Limb (tissue), 2 donors: ENCODE measurements around the gene NCAPD2.
"Not testable (repeated sequence)": the region's sequence is repeated elsewhere in the genome, so short reads cannot be mapped to it uniquely, and the experiment has no call there.

Experiments used
- DNase-seq, 2 donors: peaks; one replicate each; pipeline ENCODE4 v3.0.0-alpha.2; 2016; ENCODE audit errors: extremely low spot score in 2 of 2

Gene NCAPD2

DNA sequence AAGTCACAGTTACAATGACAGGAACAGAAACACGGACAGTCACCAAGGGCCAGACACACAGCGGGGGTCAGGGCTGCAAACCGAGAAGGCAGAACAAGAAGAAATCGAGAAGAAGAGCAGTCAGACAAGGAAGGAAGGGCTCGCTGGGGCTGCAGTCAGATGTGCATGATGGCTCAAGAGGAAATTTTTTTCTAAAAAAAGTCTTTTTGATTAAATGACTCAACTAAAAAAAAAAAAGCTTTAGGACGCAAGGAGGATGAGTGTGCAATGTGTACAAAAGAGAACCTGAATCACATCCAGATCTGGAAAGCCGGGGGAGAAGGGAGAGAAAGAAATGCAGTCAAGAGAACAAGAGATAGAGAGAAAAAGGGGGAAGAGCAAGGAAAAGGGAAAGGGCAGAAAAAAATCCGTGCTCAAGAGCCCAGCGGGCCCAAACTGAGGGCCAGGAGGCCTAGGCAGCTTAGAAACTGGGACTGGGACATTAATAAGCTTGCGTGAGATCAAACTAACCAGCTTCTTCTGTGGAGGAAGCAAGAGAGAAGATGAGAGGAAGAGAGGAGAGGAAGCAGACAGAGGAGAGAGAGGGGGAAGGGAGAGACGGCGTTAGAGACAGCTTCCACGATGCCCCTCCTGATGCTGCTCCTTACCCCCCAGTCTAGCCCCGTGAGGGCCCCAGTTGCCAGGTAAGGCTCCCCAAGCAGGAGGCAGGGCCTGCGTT, 55.2 kb downstream of the NCAPD2 start:
- DNase-seq = no peak

DNA sequence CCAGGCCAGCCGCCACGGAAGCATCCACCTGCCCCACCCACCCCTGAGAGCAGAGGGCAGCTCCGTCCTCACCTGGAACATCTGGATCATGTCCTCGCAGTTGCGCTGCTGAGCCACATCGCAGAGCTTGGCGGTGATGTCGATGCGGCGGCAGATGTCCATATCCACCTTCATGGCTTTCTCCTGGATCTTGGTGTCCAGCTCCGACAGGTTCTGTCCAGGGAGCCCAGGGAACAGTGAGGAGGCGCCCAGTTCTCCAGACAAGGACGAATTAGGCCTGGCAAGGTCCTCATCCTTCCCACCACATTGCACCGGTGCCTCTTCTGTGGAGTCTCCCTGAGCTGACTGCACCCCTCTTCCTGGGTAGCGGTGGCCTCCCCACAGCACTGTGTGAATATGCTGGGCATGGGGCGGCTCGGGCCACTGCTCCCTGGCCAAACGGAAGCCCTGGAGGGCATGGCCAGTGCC, 55.8 kb downstream of the NCAPD2 start:
- DNase-seq = no peak

DNA sequence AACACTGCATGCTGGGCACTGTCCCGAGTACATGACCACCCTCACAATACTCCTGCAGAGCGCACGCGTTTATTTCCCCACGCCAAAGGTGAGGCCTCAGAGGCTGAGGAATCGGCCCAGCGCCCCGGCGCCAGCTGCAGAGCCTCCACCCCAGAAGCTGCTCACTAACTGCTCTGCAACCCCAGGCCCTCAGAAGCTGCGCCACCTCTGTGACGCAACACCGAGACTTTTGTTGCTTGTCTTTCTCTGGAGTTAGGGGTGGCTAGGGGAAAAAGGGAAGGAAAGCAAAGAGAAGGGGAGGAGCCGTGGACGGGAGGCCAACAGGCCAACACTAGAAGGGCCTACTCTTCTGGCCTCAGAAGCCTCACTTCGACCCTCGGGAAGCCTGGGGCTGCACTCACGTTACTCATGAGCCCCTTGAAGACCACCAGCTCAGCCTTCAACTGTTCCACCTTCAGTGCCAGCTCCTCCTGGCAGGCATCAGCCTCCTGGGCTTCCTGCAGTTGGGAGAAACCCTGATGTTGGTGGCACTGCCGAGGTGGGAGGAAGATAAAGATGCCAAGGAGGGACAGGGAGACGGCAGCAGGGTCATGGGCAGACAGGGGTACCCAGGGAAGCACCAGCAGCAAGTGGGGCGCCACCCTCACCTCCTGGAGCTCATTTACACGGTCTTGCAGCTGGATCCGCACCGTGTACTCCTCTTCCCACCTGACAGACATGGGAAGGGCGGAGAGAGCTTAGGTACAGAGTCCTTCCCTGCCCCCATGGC, 56.6 kb downstream of the NCAPD2 start:
- no peak for DNase-seq

DNA sequence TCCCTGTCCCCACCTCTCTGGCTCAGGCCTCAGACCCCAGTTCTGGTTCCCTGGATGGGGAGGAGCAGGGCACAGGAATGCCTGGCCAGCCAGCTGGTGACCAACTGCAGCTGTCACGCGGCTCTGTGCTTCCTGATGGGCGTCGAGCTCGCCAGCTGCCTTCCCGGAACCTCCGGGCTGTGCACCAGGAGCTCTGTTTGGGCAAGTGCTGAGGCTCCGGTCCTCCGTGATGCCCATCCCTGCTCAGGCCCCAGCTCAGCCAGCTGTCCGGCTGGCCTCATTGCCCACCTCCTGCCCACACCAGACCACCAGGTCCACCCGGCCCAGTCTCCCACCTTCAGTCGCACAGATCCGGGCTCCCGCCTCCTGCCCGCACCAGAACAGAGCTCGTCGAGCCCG, 57.2 kb downstream of the NCAPD2 start:
- DNase-seq = peak; percentile 51 to 60

DNA sequence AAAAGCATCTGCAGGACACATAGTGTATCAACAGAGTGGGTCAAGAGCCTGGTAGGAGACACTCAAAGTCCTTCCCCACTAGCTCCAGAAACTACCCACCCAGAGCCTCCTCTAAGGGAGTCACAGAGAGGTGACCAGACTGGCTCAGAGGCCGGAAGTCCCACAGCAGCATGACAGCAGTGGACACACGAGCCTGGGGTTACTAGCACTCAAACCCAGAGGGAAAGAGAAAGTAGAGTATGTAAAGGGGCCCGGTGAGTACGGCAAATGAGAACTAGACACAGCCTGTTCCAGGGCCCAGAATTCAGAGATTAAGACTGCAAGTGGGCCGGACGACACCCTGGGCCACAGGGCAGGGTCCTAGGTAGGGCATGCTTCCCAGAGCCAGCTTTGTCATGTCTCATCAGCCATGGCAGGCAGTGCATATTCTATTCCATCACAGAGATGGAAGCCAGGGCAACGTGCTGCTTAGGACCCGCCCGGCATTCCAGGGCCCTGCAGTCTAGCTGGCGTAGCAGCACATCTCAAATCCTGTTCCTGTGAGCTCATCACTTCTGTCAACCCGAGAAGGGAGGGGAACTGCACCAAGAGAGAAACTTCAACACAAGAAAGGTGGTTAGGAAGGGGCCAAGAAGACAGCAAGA, 57.7 kb downstream of the NCAPD2 start:
- peak in 1 of 2 donors; percentile 6 for DNase-seq

DNA sequence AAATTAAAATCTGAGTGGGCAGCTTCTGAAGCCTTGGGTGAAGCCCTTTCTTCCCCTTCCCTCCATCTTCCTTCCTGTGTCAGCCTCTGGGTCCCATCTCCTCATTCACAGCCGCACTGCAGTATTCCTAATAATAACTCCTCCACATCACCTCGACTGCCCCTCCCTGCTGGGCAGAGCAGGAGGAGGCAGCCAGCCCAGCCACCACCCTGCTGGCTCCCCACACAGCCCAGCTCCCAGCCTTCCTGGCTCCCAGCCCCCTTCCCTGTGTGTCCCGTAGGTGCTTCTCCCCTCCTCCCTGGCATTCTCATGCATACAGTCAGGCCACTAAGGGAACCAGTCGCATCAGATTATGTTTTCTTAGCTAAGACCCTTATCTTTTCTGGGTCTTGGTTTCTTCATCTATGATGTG, 58.2 kb downstream of the NCAPD2 start:
- DNase-seq = no peak

DNA sequence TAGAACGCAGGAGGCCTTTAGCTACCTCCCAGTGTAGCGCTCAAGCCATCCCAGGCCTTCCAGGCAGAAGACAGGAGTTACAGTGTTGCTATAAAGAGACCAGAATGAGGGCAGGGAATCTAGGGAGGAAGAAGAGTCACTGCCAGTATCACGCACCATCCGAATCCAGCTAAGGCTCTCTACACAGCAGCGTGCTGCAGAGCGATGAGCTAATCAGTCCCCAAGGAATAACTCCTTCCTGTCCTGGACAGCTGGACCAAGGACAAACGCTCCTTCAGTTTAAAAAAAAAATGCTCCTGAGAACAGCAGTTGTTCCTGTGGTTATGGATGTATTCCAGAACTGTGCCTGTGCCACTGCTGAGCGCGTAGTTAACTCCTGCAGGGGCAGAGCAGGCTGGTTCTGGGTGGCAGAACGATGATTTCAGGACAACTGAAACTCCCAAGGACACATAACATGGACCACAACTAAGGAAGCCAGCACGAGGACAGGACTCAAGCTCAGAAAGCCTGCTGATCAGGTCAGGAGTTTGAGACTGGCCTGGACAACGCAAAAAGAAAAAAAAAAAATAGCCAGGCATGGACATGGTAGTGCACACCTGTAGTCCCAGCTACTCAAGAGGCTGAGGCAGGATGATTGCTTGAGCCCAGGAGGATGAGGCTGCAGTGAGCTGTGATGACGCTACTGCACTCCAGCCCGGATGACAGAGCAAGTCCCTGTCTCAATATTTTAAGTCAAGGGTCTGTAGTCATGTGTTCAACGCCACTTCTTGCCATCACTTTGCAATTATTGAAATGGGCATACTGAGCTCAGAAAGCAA, 59.4 kb downstream of the NCAPD2 start:
- DNase-seq = peak in 1 of 2 donors; percentile 65

DNA sequence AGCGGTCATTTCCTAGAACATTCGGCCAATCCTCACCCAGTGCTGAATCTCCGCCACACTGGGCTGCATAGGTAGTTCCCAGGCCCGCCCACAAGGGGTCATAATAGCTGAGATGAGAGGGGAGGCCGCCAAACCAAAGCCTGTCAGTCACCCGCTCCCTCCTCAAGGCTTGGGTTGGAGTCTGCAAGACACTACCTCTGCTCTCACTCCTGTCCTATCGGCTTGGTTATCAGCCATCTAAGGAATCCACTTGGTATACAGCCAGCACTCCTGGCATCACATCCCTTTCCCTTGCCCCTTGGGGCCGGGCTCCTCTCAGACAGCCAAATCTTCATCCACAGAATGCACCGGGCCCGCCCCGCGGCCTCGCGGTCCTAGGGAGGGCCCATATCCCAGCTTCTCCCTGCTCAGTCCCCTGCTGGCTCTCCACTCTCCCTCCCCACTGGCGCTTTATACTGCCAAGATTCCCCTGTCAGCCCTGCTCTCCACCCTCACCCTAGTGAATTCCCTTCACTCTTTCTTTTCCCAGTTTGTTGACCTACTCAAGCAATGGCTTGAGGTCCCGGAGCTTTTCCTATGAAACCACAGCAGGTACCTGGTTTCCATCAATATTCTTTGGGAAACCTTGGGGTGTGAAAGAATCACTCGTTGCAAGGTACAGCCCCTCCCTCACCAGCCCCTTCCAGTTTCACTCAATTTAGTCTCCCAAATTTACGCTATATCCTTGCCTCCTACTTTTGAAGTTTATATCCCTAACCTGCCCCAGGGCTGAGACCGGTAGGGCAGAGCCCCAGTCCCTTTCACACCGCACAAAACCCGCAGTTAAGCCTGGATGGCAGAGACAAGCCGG, 60.5 kb downstream of the NCAPD2 start:
- DNase-seq = peak in 1 of 2 donors; percentile 85

DNA sequence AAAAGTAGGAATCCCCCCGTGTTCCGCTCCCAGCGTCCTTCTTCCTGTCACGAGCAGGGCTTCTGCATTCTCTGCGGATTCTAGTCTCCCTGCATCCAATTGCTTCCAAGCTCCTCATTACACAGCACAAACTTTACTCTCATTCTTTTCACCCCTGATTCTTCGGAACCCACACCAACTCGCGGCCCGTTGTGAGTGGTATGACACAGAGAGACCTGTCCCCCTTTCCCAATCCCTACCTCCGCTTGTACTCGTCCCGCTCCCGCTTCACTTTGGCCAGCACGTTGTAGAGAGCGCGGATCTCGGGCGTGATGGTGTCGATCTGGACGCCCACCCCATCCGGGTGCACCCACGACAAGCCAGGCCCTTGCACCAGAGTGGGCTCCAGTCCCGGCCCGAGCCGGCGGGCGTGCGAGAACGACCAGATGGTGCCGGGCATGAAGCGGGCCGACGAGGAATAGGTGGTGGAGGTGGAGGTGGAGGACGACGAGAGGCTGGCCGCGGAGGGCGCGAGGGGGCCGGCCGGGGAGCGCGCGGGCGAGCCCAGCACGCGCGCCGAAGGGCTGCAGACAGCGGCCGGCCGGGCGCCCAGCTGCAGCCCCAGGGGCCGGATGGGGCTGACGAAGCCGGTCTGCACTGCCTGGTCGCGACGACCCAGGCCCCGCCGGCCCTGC, 61.3 kb downstream of the NCAPD2 start:
- DNase-seq = no peak

DNA sequence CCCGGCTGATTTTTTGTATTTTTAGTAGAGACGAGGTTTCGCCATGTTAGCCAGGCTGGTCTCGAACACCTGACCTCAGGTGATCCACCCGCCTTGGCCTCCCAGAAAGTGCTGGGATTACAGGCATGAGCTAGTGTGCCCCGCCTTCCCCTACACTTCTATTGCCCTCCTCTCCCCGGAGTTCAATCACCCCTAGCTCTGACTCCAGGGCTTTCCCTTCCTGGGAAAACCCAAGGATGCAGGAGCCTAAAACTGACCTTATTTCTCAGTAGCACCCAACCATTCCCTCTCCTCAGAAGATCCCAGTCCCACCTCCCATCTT, 62.6 kb downstream of the NCAPD2 start:
- DNase-seq = not testable (repeated sequence)

DNA sequence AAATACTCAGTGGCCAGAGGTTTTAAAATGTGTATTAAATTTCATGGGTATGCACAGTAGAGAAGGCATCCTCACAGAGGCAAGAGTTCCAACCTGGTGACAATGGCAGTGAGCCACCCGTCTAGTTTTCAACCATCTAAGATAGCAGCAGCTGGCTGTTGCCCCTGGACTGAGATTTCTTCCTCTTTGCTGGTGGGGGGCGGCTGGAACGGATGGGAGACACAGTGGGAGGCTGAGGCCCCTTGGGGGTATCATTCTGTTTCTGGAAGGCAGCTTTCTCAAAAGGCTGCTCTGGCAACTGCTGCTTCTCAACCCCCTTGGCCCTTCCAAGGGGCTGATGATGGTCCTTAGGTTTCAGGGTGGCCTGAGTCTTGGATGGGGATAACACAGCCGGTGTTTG, 63.0 kb downstream of the NCAPD2 start:
- DNase-seq = no peak

DNA sequence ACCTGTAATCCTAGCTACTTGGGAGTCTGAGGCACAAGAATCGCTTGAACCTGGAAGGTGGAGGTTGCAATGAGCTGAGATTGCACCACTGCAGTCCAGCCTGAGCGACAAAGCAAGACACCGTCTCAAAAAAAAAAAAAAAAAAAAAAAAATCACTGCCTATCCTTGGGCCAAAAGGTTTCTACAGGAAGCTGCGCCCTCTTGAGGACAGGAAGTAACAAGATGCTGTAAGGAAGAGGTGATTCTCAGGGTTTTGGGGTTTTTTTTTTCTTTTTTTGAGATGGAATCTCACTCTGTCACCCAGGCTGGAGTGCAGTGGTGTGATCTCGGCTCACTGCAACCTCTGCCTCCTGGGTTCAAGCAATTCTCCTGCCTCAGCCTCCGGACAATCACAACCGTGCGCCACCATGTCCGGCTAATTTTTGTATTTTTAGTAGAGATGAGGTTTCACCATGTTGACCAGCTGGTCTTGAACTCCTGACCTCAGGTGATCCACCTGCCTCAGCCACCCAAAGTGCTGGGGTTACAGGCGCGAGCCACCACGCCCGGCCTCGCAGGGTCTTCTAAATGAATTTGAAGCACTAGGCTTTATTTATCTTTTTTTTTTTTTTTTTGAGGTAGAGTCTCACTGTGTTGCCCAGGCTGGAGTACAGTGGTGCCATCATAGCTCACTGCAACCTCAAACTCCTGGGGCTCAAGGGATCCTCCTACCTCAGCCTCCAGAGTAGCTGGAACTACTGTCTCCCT, 64.3 kb downstream of the NCAPD2 start:
- DNase-seq = not testable (repeated sequence)

DNA sequence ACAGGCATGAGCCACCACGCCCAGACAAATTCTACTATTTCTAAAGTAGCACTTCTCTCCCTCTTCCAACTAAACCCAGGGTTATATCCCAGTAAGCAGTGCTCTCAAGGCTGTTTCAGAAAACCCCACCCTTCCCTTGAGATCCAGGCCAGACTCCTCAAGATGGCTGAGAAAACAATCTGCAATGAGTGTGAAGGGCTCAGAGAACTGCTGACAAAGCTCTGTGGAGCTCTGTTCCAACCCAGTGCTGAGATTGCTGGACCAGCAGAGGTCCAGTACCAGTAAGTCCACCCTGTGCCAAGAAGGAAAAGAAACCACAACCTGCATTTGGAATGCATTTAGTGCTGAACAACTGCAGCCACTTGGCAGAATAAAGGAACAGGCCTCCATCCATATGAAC, 65.6 kb downstream of the NCAPD2 start:
- no peak for DNase-seq

DNA sequence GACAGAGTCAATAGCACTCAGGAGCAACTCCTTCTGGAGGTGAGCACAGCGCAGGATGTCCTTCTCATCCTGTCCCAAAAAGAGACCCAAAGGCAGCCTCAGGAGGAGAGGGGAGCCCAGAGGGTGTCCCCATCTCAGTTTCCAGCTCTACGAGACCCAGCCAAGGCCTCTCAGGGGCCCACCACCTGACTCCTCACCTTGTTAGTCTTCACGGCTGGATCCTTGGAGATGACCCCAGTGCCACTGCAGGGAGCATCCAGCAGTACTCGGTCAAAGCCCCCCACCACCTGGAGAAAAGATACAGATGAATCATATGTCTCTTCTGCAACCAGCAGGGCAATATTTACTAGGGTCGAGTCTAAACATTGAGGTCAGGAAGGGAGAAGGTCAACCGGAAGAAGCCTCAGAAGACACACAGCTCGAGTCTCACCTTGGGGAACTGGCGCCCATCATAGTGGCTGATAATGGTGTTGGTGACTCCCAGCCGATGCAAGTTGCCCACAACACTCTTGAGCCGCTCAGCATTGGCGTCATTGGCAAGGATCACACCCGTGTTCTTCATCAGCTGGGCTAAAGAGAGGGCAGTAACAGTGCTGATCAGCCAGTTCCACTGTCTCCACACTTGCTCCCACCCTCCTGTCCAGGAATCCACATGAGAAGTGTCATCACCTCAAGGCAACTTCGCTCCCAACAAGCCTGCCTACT, 66.8 kb downstream of the NCAPD2 start:
- DNase-seq = no peak

DNA sequence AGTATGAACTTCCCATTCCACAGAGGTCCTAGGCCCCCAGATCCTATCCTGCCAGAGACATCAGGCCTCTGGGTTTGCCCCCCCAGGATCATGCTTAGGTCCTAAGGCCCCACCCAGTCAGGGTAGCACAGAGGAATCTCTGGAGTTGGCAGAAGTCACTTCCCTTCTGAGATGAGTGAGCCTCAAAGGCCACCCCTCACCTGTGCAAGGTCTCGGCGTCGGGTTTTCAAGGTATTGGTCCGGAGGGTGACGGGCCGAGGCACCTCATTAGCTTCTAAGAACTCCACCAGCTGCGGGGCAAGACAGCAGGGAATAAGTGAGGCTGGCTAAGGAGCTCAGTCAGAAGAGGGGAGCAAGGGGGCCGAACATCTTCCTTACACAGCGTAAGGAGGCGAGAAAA, 69.0 kb downstream of the NCAPD2 start:
- no peak for DNase-seq

DNA sequence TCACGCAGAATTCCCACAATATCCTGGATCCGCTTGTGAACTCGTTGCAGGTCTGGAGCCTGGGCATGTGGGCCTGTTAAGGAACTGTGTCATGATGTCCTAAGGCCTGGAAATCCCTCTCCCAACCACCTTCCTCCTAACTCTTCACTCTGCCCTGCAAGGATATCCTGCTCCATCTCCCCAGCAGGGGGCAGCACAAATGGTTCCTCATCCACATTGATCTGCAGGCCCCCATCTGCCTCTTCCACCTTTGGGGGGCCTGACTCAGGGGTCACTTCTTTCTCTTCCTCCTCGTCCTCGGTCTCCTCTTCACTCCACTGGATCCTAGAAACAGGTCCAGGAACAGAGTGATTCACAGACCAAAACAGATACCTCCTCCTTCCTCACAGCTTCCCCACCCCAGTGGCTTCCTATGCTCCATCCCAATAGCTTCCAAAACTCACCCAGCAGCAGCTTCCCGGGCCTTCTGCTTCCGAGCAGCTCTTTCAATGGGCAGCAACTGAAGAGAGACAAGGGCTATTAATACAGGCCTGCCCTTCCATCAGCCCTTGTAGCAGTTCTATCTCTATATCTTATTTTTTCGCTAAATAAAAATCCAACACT, 69.6 kb downstream of the NCAPD2 start:
- peak in 1 of 2 donors; percentile 71 for DNase-seq

DNA sequence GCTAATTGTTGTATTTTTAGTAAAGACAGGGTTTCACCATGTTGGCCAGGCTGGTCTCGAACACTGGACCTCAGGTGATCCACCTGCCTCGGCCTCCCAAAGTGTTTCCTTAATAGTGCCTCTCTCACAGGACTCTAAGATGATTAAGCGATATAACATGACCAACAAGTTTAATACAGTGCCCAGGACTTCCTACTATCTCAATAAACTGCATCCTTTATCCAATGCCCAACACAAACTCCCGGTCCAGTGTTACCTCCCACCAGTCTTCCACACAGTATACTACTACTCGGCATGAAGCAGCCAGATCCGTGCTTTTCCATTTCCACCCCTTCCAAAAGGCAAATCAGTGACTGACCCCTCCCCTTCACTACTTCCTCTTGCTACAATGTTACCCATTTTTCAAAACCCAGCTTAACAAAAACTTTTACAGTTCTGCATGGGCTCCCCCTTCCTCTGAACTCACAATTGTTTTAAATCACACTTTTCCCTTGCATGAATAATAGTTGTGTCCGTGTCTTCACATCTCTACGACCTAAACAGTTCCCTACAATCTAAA, 73.3 kb downstream of the NCAPD2 start:
- DNase-seq = no peak

DNA sequence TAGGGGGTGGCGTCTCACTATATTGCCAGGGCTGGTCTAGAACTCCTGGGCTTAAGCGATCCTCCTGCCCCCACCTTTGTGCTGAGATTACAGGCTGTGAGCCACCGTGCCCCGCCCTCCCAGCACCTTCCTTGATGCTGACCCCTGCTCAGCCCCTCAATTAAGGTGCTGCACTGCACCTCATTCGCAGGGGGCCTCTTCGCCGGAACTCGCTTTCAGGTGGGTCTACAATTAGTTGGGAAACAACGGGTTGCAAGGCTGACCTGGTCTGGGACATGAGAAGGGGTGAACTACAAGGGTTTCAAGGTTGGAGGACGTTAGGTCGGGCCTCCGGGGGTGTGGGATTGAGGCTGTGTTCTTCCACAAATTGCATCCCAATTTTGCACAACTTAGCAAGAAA, 75.4 kb downstream of the NCAPD2 start:
- DNase-seq = no peak
